ENCODE results near the gene RARS1. TPM values are rescaled to one million over a fixed set of nuclear protein-coding genes. Genes with fewer than 3 reads are reported as not detected.
A peak's percentile ranks its signal among the peaks of the same experiment; 100 is the strongest.

RARS1 gene
- 137 and 139 TPM in 2 replicates for total RNA-seq (2014; rRNA removed; shearing (Covaris generic))

GRCh38 chr5:168486136-168486879 is at the start of gene RARS1:
Gene RARS1 (plus strand): TSS chr5:168486471. CDS start chr5:168486499, 28 bp downstream.
- Histone ChIP-seq H3K9me3 (replicated peaks) (no peaks in the 10 kb centered on the region), H3K27me3 (no peaks in the 10 kb centered on the region), H3K27ac (peak within 1 kb of the TSS; percentile 66), H3K36me3 (peaks cover 27% of the 10 kb centered on the region), H3K4me3 (peak within 1 kb of the TSS; percentile 94), H3K4me1 (peaks cover under 1% of the 10 kb centered on the region; the same call in 1 of the 2 replicates)
- peak; percentile 94 to 95 for DNase-seq

- Histone ChIP-seq H3K9me3 (replicated peaks) (no peaks in the 10 kb centered on the region), H3K27ac (no peak overlapping the region), H3K27me3 (peaks cover 9% of the 10 kb centered on the region; the same call in 1 of the 2 replicates), H3K36me3 (no peaks in the 10 kb centered on the region), H3K4me3 (no peak overlapping the region), H3K4me1 (no peaks in the 10 kb centered on the region)
- DNase-seq: no peak
These were observed 47.9 kb upstream of the RARS1 start for GRCh38 chr5:168438349-168438748.

GRCh38 chr5:168443533-168443932 is 42.7 kb upstream of the RARS1 start:
- no peak overlapping the region for H3K27ac ChIP-seq
- DNase-seq: no peak
- no peaks in the 10 kb centered on the region; the same call in 1 of the 2 replicates for H3K27me3 ChIP-seq
- no peaks in the 10 kb centered on the region for H3K36me3 ChIP-seq
- H3K9me3 ChIP-seq (replicated peaks): no peaks in the 10 kb centered on the region
- no peaks in the 10 kb centered on the region for H3K4me1 ChIP-seq
- H3K4me3 ChIP-seq: no peak overlapping the region

GRCh38 chr5:168443950-168444700 is 42.1 kb upstream of the RARS1 start:
- no peak for DNase-seq
- Histone ChIP-seq H3K27ac (no peak overlapping the region), H3K4me3 (no peak overlapping the region), H3K36me3 (no peaks in the 10 kb centered on the region), H3K27me3 (no peaks in the 10 kb centered on the region; the same call in 1 of the 2 replicates), H3K9me3 (replicated peaks) (no peaks in the 10 kb centered on the region), H3K4me1 (no peaks in the 10 kb centered on the region)

- Histone ChIP-seq H3K9me3 (replicated peaks) (no peaks in the 10 kb centered on the region), H3K27ac (no peak overlapping the region), H3K27me3 (no peaks in the 10 kb centered on the region; the same call in 1 of the 2 replicates), H3K36me3 (no peaks in the 10 kb centered on the region), H3K4me1 (no peaks in the 10 kb centered on the region), H3K4me3 (no peak overlapping the region)
- DNase-seq: no peak
These were observed 39.2 kb upstream of the RARS1 start for GRCh38 chr5:168446983-168447619.

- H3K27me3 ChIP-seq: no peaks in the 10 kb centered on the region; the same call in 1 of the 2 replicates
- DNase-seq: no peak
- no peak overlapping the region for H3K4me3 ChIP-seq
- no peaks in the 10 kb centered on the region for H3K4me1 ChIP-seq
- H3K27ac ChIP-seq: no peak overlapping the region
- H3K9me3 ChIP-seq (replicated peaks): no peaks in the 10 kb centered on the region
- H3K36me3 ChIP-seq: no peaks in the 10 kb centered on the region
These were observed 38.5 kb upstream of the RARS1 start for GRCh38 chr5:168447808-168448207.

- Histone ChIP-seq H3K36me3 (no peaks in the 10 kb centered on the region), H3K9me3 (replicated peaks) (no peaks in the 10 kb centered on the region), H3K27me3 (no peaks in the 10 kb centered on the region; the same call in 1 of the 2 replicates), H3K27ac (no peak overlapping the region), H3K4me3 (no peak overlapping the region), H3K4me1 (no peaks in the 10 kb centered on the region)
- DNase-seq: no peak
These were observed 37.1 kb upstream of the RARS1 start for GRCh38 chr5:168449166-168449565.

- Histone ChIP-seq H3K9me3 (replicated peaks) (no peaks in the 10 kb centered on the region), H3K36me3 (no peaks in the 10 kb centered on the region), H3K4me3 (no peak overlapping the region), H3K4me1 (no peaks in the 10 kb centered on the region), H3K27me3 (no peaks in the 10 kb centered on the region; the same call in 1 of the 2 replicates), H3K27ac (no peak overlapping the region)
- no peak for DNase-seq
These were observed 34.7 kb upstream of the RARS1 start for GRCh38 chr5:168451565-168451964.

GRCh38 chr5:168455201-168455600 is 31.1 kb upstream of the RARS1 start:
- no peaks in the 10 kb centered on the region; the same call in 1 of the 2 replicates for H3K27me3 ChIP-seq
- H3K9me3 ChIP-seq (replicated peaks): no peaks in the 10 kb centered on the region
- no peaks in the 10 kb centered on the region for H3K4me1 ChIP-seq
- H3K36me3 ChIP-seq: no peaks in the 10 kb centered on the region
- H3K27ac ChIP-seq: no peak overlapping the region
- no peak overlapping the region for H3K4me3 ChIP-seq
- no peak for DNase-seq

- Histone ChIP-seq H3K4me3 (no peak overlapping the region), H3K9me3 (replicated peaks) (no peaks in the 10 kb centered on the region), H3K36me3 (no peaks in the 10 kb centered on the region), H3K4me1 (no peaks in the 10 kb centered on the region), H3K27me3 (peaks cover 5% of the 10 kb centered on the region; the same call in 1 of the 2 replicates), H3K27ac (no peak overlapping the region)
- no peak for DNase-seq
These were observed 28.7 kb upstream of the RARS1 start for GRCh38 chr5:168457542-168457941.

GRCh38 chr5:168460606-168461005 is 25.7 kb upstream of the RARS1 start:
- no peak overlapping the region for H3K4me3 ChIP-seq
- no peak for DNase-seq

GRCh38 chr5:168463081-168463480 is 23.2 kb upstream of the RARS1 start:
- DNase-seq: no peak
- Histone ChIP-seq H3K36me3 (no peaks in the 10 kb centered on the region), H3K4me1 (no peaks in the 10 kb centered on the region), H3K4me3 (no peak overlapping the region), H3K9me3 (replicated peaks) (no peaks in the 10 kb centered on the region), H3K27ac (no peak overlapping the region), H3K27me3 (peaks cover 16% of the 10 kb centered on the region)

More at GRCh38 chr5:168460606-168461005, 25.7 kb upstream of the RARS1 start:
- H3K36me3 ChIP-seq: no peaks in the 10 kb centered on the region
- H3K9me3 ChIP-seq (replicated peaks): no peaks in the 10 kb centered on the region
- H3K27ac ChIP-seq: no peak overlapping the region
- H3K27me3 ChIP-seq: peaks cover 5% of the 10 kb centered on the region; the same call in 1 of the 2 replicates
- no peaks in the 10 kb centered on the region for H3K4me1 ChIP-seq

GRCh38 chr5:168464214-168464613 is 22.1 kb upstream of the RARS1 start:
- Histone ChIP-seq H3K27me3 (peaks cover 20% of the 10 kb centered on the region), H3K36me3 (no peaks in the 10 kb centered on the region), H3K4me3 (no peak overlapping the region), H3K9me3 (replicated peaks) (no peaks in the 10 kb centered on the region), H3K27ac (no peak overlapping the region), H3K4me1 (peaks cover 6% of the 10 kb centered on the region; the same call in 1 of the 2 replicates)
- no peak for DNase-seq

GRCh38 chr5:168464641-168465040 is 21.6 kb upstream of the RARS1 start:
- H3K4me1 ChIP-seq: peaks cover 6% of the 10 kb centered on the region; the same call in 1 of the 2 replicates
- H3K9me3 ChIP-seq (replicated peaks): no peaks in the 10 kb centered on the region
- no peak overlapping the region for H3K27ac ChIP-seq
- H3K36me3 ChIP-seq: no peaks in the 10 kb centered on the region
- DNase-seq: no peak
- peaks cover 20% of the 10 kb centered on the region for H3K27me3 ChIP-seq
- no peak overlapping the region for H3K4me3 ChIP-seq

Measured in SJCRH30 (cell line).